ENCODE measurements around the gene USP31.

USP31 gene

DNA sequence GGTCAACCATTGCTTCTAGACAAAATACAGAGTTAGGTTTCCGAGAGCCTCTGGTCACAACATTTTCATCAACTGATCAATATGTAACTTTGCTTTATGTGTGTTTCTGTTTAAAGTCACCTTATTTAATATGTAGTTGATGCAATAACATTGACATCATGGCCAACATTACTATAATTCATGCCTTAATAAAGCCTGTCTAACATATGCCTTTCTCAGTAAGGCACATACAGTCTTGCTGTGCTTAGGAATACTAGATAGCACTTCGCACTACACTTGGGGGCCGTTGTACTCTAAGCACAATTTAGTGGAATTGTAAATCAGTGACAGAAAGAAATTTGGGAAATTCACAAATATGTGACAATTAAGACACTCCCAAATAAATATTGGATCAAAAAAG, 23.7 kb upstream of the USP31 start:
- TF ChIP-seq, protein P1, sequence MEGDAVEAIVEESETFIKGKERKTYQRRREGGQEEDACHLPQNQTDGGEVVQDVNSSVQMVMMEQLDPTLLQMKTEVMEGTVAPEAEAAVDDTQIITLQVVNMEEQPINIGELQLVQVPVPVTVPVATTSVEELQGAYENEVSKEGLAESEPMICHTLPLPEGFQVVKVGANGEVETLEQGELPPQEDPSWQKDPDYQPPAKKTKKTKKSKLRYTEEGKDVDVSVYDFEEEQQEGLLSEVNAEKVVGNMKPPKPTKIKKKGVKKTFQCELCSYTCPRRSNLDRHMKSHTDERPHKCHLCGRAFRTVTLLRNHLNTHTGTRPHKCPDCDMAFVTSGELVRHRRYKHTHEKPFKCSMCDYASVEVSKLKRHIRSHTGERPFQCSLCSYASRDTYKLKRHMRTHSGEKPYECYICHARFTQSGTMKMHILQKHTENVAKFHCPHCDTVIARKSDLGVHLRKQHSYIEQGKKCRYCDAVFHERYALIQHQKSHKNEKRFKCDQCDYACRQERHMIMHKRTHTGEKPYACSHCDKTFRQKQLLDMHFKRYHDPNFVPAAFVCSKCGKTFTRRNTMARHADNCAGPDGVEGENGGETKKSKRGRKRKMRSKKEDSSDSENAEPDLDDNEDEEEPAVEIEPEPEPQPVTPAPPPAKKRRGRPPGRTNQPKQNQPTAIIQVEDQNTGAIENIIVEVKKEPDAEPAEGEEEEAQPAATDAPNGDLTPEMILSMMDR (IDR thresholded peaks at IDR 0.05; ENCODE audit: low read depth, low read length): no peak
- no peak for DNase-seq (ENCODE audit: extremely low read depth, low read depth)

DNA sequence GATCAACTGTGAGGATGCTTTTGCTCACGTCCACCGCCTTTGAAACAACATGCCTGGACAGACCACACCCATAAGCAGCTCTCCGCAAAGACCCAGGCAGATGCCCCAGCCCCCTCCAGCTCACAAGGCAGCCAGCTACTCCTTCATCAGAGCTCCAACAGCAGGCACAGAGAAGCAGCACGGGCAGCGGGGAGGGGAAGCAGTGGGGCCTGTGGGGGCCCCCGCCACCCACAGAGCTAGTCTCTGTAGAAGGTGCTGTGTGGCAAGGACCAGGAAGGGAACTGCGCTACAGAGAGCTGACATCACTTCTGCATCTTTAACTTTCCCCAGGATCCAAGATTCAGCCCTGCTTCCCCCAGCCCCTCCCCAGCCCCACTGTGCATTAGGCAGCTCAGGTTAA, 23.3 kb upstream of the USP31 start:
- TF ChIP-seq, protein P1 (IDR thresholded peaks at IDR 0.05; ENCODE audit: low read depth, low read length): no peak

DNA sequence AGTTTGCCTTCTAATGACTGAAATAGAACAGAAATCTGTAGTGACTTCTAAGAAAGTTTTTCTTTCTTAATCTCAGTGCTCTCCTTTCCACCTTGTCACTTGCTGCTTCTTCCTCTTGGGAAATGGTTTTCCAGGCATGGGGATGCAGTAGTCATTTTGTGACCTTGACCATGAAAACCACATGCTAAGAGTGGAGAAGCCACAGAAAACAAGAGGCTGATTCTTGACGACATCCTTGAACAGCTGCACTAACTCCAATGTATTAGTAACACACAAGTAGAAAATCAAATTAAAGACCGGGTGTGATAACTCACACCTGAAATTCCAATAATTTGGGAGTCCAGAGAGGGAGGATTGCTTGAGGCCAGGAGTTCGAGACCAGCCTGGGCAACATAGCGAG, 15.5 kb upstream of the USP31 start:
- DNase-seq (ENCODE audit: extremely low read depth, low read depth): no peak
- TF ChIP-seq, protein P1 (IDR thresholded peaks at IDR 0.05; ENCODE audit: low read depth, low read length): no peak

More for the DNA sequence above, 23.3 kb upstream of the USP31 start:
- no peak for DNase-seq (ENCODE audit: extremely low read depth, low read depth)

DNA sequence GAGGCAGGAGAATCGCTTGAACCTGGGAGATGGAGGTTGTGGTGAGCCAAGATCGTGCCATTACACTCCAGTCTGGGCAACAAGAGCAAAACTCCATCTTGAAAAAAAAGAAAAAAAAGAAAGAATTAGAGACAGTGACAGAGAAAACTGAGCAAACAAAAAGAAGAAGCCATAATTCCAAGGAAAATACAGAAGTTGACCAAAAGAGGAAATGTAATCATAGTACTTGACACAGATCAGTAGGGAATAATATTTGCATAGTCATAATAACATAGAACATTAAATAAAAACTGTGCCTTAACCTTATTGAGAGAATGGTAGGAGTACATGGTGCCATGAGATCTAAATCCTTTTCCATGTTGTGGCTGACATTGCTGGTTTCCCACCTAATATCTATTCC, 14.7 kb upstream of the USP31 start:
- TF ChIP-seq, protein P1 (IDR thresholded peaks at IDR 0.05; ENCODE audit: low read depth, low read length): no peak
- no peak for DNase-seq (ENCODE audit: extremely low read depth, low read depth)

DNA sequence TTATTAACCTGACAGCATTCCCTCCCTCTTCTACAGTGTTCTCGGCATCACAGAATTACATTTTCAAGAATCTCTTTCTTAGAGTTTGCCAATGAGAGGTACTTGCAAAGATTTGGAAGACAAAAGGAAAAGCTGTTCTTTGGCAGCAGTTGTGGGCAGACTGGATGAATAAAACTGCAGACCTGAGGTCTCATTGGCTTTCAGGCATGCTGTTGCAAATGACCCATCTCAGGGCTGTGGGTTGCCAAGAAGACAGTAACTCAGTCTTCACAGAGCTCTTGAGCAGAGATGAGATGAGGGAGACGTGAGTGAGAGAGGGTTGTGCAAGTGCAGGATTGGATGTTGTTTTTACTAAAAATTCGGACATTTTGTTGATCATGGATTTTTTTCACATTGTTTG, 11.3 kb upstream of the USP31 start:
- TF ChIP-seq, protein P1 (IDR thresholded peaks at IDR 0.05; ENCODE audit: low read depth, low read length): no peak
- DNase-seq (ENCODE audit: extremely low read depth, low read depth): no peak

DNA sequence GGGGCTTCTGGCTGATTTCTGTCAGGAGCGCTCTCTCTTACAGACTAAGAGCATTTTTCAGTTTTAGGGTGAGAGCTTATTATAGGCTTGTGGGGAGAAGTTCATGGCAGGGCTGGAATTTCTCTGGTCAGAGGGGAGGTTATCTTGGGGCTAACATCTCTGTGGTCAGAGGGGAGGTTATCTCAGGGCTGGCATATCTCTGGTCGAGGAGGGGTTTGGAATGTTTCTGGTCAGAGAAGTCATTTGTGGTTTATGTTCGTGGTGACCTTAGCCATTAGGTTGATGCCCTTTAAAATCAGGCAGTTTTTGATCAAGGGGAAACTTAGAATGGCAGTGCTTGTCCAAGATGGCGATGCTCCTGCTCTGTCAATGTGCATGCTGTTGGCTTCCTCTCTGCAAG, 10.8 kb upstream of the USP31 start:
- TF ChIP-seq, protein P1 (IDR thresholded peaks at IDR 0.05; ENCODE audit: low read depth, low read length): no peak
- no peak for DNase-seq (ENCODE audit: extremely low read depth, low read depth)

DNA sequence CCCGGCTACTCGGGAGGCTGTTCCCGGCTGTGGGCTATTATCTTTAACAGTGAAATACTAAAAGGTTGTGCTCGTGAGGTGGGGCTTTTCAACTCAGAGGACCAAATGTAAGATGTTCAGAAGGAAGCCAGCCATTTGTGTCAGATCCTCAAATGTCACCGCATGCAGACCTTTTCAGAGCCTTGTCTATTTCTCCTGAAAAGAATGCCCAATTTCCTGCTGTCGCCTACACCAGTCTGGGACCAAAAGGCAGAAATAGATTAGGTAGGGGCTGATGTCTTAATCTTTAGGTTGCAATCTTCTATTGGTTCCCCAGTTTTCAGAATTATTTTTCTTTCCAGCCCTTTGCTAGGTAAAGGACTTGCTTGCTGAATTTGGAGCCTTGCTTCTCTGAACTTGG, 8.9 kb upstream of the USP31 start:
- no peak for DNase-seq (ENCODE audit: extremely low read depth, low read depth)
- TF ChIP-seq, protein P1 (IDR thresholded peaks at IDR 0.05; ENCODE audit: low read depth, low read length): no peak
